ENCODE data around the gene WDR45B.

- TF ChIP-seq CTCF (IDR thresholded peaks at IDR 0.05; ENCODE audit: low read depth, low read length), result no peak
- TF ChIP-seq EZH2phosphoT487 (IDR thresholded peaks at IDR 0.05; ENCODE audit: low read depth), result no peak
These were observed 7.3 kb upstream of the WDR45B start for GRCh38 chr17:82655523-82655922.

Data from OCI-LY3 (cell line).